SK-N-MC (cell line): ENCODE results near the gene KIF22.
"Not testable (repeated sequence)": the region's sequence is repeated elsewhere in the genome, so short reads cannot be mapped to it uniquely, and the experiment has no call there.

Experiments
- DNase-seq: peaks from one replicate; pipeline ENCODE4 v3.0.0-alpha.2; 2011; ENCODE audit warnings: low read depth, low spot score
- H3K27ac ChIP-seq: fragments of 200-600 bp; sonication (generic); 2 replicates; pipeline ENCODE4 v1.5.1; 2016; ENCODE audit warnings: mixed run types
- H3K36me3 ChIP-seq: fragments of 200-600 bp; sonication (generic); 2 replicates; pipeline ENCODE4 v1.6.1; 2017; ENCODE audit warnings: antibody characterized with exemption, low read length, mixed read lengths; ENCODE audit not compliant: insufficient read depth
- H3K4me3 ChIP-seq: fragments of 200-600 bp; sonication (generic); 2 replicates; pipeline ENCODE4 v1.5.1; 2016
- H3K9ac ChIP-seq: fragments of 200-600 bp; sonication (generic); 2 replicates; pipeline ENCODE4 v1.8.0; 2017; ENCODE audit warnings: mixed run types, mixed read lengths; ENCODE audit not compliant: insufficient read length
- H3K9me3 ChIP-seq: fragments of 200-600 bp; sonication (generic); 2 replicates; pipeline ENCODE4 v1.6.1; 2017; ENCODE audit warnings: low read depth, mild to moderate bottlenecking, antibody characterized with exemption, low read length, moderate library complexity, mixed read lengths
- EZH2 ChIP-seq: fragments of 200-600 bp; sonication (generic); IDR thresholded peaks from one replicate; pipeline ENCODE4 v1.6.1; 2017; ENCODE audit warnings: antibody characterized with exemption
- FOXP2 ChIP-seq: optimal IDR thresholded peaks from 2 replicates; pipeline ENCODE3; 2011; ENCODE audit warnings: mild to moderate bottlenecking, moderate library complexity; ENCODE audit not compliant: insufficient read depth; ENCODE audit errors: extremely low read length, control extremely low read depth
- POLR2AphosphoS5 ChIP-seq: IDR thresholded peaks from 2 replicates; pipeline ENCODE4 v1.6.1; 2012; ENCODE audit warnings: mild to moderate bottlenecking, low read depth, low read length, borderline replicate concordance

The KIF22 gene

GRCh38 chr16:29790183-29790948 lies at the start of gene KIF22:
Gene KIF22 (plus strand): TSS chr16:29790751. CDS start chr16:29790760, 9 bp downstream.
- Histone ChIP-seq H3K4me3 (peak within 1 kb of the TSS; percentile 86), H3K27ac (peak within 1 kb of the TSS; percentile 87), H3K9ac (peak within 1 kb of the TSS; percentile 92), H3K9me3 (no peaks in the 10 kb centered on the region), H3K36me3 (peaks cover 12% of the 10 kb centered on the region; the same call in 1 of the 2 replicates)
- DNase-seq: peak; percentile 95
- no peak for TF ChIP-seq EZH2
- TF ChIP-seq POLR2AphosphoS5: peak; percentile 96
- peak; percentile 58 for TF ChIP-seq FOXP2

GRCh38 chr16:29742683-29743275 lies 47.8 kb upstream of the KIF22 start:
- Histone ChIP-seq H3K9me3 (no peaks in the 10 kb centered on the region), H3K4me3 (no peak overlapping the region), H3K27ac (no peak overlapping the region), H3K9ac (no peak overlapping the region), H3K36me3 (no peaks in the 10 kb centered on the region)
- no peak for TF ChIP-seq FOXP2
- no peak for TF ChIP-seq POLR2AphosphoS5
- no peak for TF ChIP-seq EZH2
- no peak for DNase-seq

DNA sequence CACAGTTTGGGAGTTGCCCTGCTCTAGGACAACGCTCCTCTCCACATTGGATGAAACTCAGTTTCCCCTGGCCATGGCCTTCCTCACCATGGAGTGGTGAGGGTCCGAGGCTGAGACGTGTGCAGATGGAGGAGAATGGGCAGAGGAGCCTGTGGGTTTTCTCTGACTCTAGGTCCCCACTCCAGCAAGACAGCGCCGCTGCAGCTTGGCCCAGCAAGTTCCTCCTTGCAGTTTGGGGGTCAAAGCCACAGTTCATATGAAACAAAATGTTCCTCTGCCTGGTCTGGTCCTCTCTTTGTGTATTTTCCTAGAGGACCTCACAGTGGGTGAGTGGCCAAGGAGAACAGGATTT lies 47.1 kb upstream of the KIF22 start:
- Histone ChIP-seq H3K36me3 (no peaks in the 10 kb centered on the region), H3K9me3 (no peaks in the 10 kb centered on the region), H3K27ac (no peak overlapping the region), H3K4me3 (no peak overlapping the region), H3K9ac (no peak overlapping the region)
- TF ChIP-seq EZH2 (no peak), POLR2AphosphoS5 (no peak), FOXP2 (no peak)
- no peak for DNase-seq

DNA sequence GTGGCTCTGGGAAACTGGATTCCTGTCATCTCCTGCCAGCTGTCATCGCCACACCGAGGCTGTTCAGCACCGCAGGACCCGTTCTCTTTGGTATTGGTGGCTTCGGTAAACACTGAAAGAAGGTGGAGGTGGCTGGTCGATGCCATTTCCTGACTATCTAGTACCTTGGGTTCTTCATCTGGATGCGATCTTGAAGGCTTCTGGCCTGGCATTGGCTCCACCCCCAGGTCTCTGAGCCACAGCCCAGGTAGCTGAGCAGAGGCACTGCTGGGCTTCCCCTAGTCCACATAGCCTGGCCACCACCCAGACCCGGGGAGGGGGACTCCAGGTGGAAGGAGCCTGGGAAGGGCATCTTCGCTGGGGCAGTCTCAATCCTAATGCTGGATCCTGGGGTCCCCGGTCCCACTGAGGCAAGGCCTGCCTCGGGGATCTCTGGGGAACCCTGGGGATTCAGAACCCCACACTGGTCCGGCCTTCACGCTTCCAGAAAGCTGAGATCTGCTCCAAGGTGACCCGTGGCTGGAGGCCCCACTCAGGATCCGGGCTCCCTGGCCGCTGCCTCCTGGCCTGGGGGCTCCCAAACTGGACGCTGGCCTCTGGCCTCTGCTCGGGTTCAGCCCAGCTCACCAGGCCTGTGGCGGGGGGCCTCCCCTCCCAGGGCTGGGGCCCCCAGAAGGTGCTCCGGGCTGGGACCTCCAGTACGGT lies 46.6 kb upstream of the KIF22 start:
- Histone ChIP-seq H3K36me3 (no peaks in the 10 kb centered on the region), H3K9ac (no peak overlapping the region), H3K27ac (no peak overlapping the region), H3K4me3 (no peak overlapping the region), H3K9me3 (no peaks in the 10 kb centered on the region)
- DNase-seq: no peak
- TF ChIP-seq POLR2AphosphoS5: no peak
- TF ChIP-seq EZH2: no peak
- no peak for TF ChIP-seq FOXP2

- Histone ChIP-seq H3K4me3 (no peak overlapping the region), H3K27ac (no peak overlapping the region), H3K9me3 (no peaks in the 10 kb centered on the region), H3K9ac (no peak overlapping the region), H3K36me3 (no peaks in the 10 kb centered on the region)
- TF ChIP-seq POLR2AphosphoS5: no peak
- no peak for TF ChIP-seq EZH2
- TF ChIP-seq FOXP2: no peak
- no peak for DNase-seq
Observed at GRCh38 chr16:29744541-29745101, 45.9 kb upstream of the KIF22 start.

GRCh38 chr16:29745121-29745852 lies 45.3 kb upstream of the KIF22 start:
- Histone ChIP-seq H3K9ac (no peak overlapping the region), H3K9me3 (no peaks in the 10 kb centered on the region), H3K4me3 (no peak overlapping the region), H3K27ac (no peak overlapping the region), H3K36me3 (no peaks in the 10 kb centered on the region)
- TF ChIP-seq POLR2AphosphoS5 (no peak), FOXP2 (no peak), EZH2 (no peak)
- no peak for DNase-seq

DNA sequence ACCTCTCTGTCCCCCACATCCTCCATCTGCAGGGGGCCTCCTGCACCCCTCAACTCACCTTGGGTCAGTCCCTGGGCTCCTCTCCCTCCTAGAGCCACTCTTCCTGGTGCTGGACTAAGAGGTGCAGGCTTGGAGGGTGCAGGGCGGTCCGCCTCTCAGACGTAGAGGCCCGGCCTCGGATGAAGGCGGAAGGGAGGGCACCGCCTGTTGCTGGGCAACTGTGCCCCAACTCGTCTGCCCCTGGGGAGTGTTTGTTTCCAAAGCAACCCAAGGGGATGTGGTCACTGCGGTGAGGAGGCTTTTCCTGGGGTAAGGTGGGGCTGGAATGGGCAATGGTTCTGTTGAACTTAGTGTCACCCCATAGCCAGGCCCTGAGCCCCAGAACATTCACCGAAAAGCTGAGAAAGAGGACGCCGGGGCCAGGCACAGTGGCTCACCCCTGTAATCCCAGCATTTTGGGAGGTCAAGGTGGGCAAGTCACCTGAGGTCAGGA lies 44.7 kb upstream of the KIF22 start, which contains the start of gene C16orf54:
TSS of gene C16orf54 (minus strand) at position 138 of the 493 bp plus-strand sequence. CDS start 1,039 bp downstream, outside the sequence.
- Histone ChIP-seq H3K9ac (no peak within 1 kb of the TSS), H3K27ac (no peak within 1 kb of the TSS), H3K4me3 (no peak within 1 kb of the TSS), H3K9me3 (no peaks in the 10 kb centered on the region), H3K36me3 (no peaks in the 10 kb centered on the region)
- TF ChIP-seq FOXP2 (no peak), POLR2AphosphoS5 (no peak), EZH2 (no peak)
- no peak for DNase-seq

DNA sequence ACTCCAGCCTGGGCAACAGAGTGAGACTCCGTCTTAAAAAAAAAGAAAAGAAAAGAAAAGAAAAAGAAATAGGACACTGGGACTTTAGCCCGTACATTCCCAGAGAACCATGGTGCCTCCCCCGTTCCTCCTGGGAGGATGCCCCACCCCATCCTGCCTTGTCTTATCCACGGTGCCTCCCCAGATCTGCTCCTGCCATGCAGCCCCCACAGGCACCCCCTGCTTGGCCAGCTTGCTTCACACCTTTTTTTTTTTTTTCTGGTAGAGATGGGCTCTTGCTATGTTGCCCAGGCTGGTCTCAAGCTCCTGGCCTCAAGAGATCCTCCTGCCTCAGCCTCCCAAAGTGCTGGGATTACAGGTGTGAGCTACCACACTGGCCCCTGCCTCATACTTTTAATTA lies 44.0 kb upstream of the KIF22 start:
- DNase-seq, H3K9ac ChIP-seq, H3K27ac ChIP-seq, H3K36me3 ChIP-seq, H3K9me3 ChIP-seq, H3K4me3 ChIP-seq: not testable (repeated sequence)
